Gastroesophageal sphincter (tissue), 3 donors: ENCODE data around the gene CPSF7.

Experiments
- CTCF ChIP-seq, 4 experiments: fragments of 200-600 bp in 2 of 4; fragments of 450-650 bp in 2 of 4; sonication (generic) in 1 of 4; IDR thresholded peaks; one replicate each; pipeline ENCODE4 v1.5.1; 2017 to 2019; ENCODE audit warnings: antibody characterized with exemption in 4 of 4, mild to moderate bottlenecking in 2 of 4, moderate library complexity in 2 of 4
- EP300 ChIP-seq: sonication (generic); formaldehyde crosslinking; IDR thresholded peaks from one replicate; pipeline ENCODE4 v1.6.1; 2017; ENCODE audit warnings: antibody characterized with exemption, mild to moderate bottlenecking
- POLR2A ChIP-seq, 2 donors: fragments of 450-650 bp; IDR thresholded peaks; one replicate each; pipeline ENCODE4 v1.6.1; 2017; ENCODE audit warnings: antibody characterized with exemption in 2 of 2, mild to moderate bottlenecking in 2 of 2, moderate library complexity in 1 of 2
- POLR2AphosphoS5 ChIP-seq: sonication (generic); formaldehyde crosslinking; IDR thresholded peaks from one replicate; pipeline ENCODE4 v1.6.1; 2017; ENCODE audit warnings: antibody characterized with exemption

GRCh38 chr11:61472868-61473267, 43.1 kb upstream of the CPSF7 start:
- TF ChIP-seq POLR2A (IDR thresholded peaks at IDR 0.05) (no peak), CTCF (IDR thresholded peaks at IDR 0.05) (no peak), EP300 (no peak), POLR2AphosphoS5 (no peak)
